Renal cortex interstitium (tissue), 15 donors: Measurements from ENCODE around the gene CAP1. TPM values are rescaled to one million over a fixed set of nuclear protein-coding genes. Genes with fewer than 3 reads are reported as not detected.
"Not testable (repeated sequence)": the region's sequence is repeated elsewhere in the genome, so short reads cannot be mapped to it uniquely, and the experiment has no call there.

Experiments used
- DNase-seq, 11 donors: peaks; one replicate each; pipeline ENCODE4 v3.0.0-alpha.2; 2013; ENCODE audit warnings: low read depth in 9 of 11, low spot score in 4 of 11; ENCODE audit errors: extremely low read depth in 1 of 11
- long read RNA-seq, 16 experiments: transcript quantifications; one replicate each; lab custom pipeline, GENCODE V29; 2026
- polyA plus RNA-seq, 3 donors: library from polyadenylated mRNA; unstranded; fragments of 120-200 nt; gene quantifications; one replicate each; pipeline ENCODE4 v1.2.1, GENCODE V29; 2013; ENCODE audit not compliant: insufficient read length in 3 of 3

CAP1 gene
- polyA plus RNA-seq, result 100 to 1,000 TPM; 169 to 193 (median 193) TPM
- long read RNA-seq, donor 1, transcript CAP1-206 (13 exons, 2,217 nt), result major isoform, 6 of 25 reads
- long read RNA-seq, donor 1, partial matches to known transcripts, result 5 of 25 reads
- long read RNA-seq, donor 1, other reads (novel, unspliced or antisense), result 5 of 25 reads
- long read RNA-seq, donor 2, partial matches to known transcripts, result 0 of 40 reads
- long read RNA-seq, donor 2, other reads (novel, unspliced or antisense), result 29 of 40 reads
- long read RNA-seq, donor 3, transcript CAP1-203 (13 exons, 3,105 nt), result minor isoform, 10 of 63 reads
- long read RNA-seq, donor 3, transcript CAP1-217 (5 exons, 856 nt), result minor isoform, 6 of 63 reads
- long read RNA-seq, donor 3, transcript CAP1-202 (13 exons, 1,496 nt), result minor isoform, 8 of 63 reads
- long read RNA-seq, donor 3, transcript CAP1-206 (13 exons, 2,217 nt), result major isoform, 19 of 63 reads
- long read RNA-seq, donor 3, partial matches to known transcripts, result 0 of 63 reads
- long read RNA-seq, donor 3, other reads (novel, unspliced or antisense), result 12 of 63 reads
- long read RNA-seq, donor 4, transcript CAP1-206 (13 exons, 2,217 nt), result major isoform, 7 of 264 reads
- long read RNA-seq, donor 4, transcript CAP1-217 (5 exons, 856 nt), result minor isoform, 5 of 264 reads
- long read RNA-seq, donor 4, transcript CAP1-202 (13 exons, 1,496 nt), result minor isoform, 6 of 264 reads
- long read RNA-seq, donor 4, partial matches to known transcripts, result 228 of 264 reads
- long read RNA-seq, donor 4, other reads (novel, unspliced or antisense), result 10 of 264 reads
- long read RNA-seq, donor 5, result 0 reads
- long read RNA-seq, donor 6, transcript CAP1-206 (13 exons, 2,217 nt), result major isoform, 7 of 66 reads
- long read RNA-seq, donor 6, partial matches to known transcripts, result 9 of 66 reads
- long read RNA-seq, donor 6, other reads (novel, unspliced or antisense), result 40 of 66 reads
- long read RNA-seq, donor 7, transcript CAP1-217 (5 exons, 856 nt), result minor isoform, 7 of 97 reads
- long read RNA-seq, donor 7, transcript CAP1-203 (13 exons, 3,105 nt), result major isoform, 9 of 97 reads
- long read RNA-seq, donor 7, transcript CAP1-206 (13 exons, 2,217 nt), result minor isoform, 6 of 97 reads
- long read RNA-seq, donor 7, partial matches to known transcripts, result 65 of 97 reads
- long read RNA-seq, donor 7, other reads (novel, unspliced or antisense), result 5 of 97 reads
- long read RNA-seq, donor 8, transcript CAP1-203 (13 exons, 3,105 nt), result minor isoform, 9 of 147 reads
- long read RNA-seq, donor 8, transcript CAP1-202 (13 exons, 1,496 nt), result minor isoform, 6 of 147 reads
- long read RNA-seq, donor 8, transcript CAP1-219 (2 exons, 744 nt), result minor isoform, 5 of 147 reads
- long read RNA-seq, donor 8, transcript CAP1-206 (13 exons, 2,217 nt), result major isoform, 24 of 147 reads
- long read RNA-seq, donor 8, partial matches to known transcripts, result 91 of 147 reads
- long read RNA-seq, donor 8, other reads (novel, unspliced or antisense), result 6 of 147 reads
- long read RNA-seq, donor 9, transcript CAP1-203 (13 exons, 3,105 nt), result minor isoform, 8 of 50 reads
- long read RNA-seq, donor 9, transcript CAP1-202 (13 exons, 1,496 nt), result minor isoform, 7 of 50 reads
- long read RNA-seq, donor 9, transcript CAP1-206 (13 exons, 2,217 nt), result major isoform, 12 of 50 reads
- long read RNA-seq, donor 9, partial matches to known transcripts, result 9 of 50 reads
- long read RNA-seq, donor 9, other reads (novel, unspliced or antisense), result 5 of 50 reads
- long read RNA-seq, donor 10, transcript CAP1-206 (13 exons, 2,217 nt), result major isoform, 8 of 22 reads
- long read RNA-seq, donor 10, transcript CAP1-203 (13 exons, 3,105 nt), result minor isoform, 6 of 22 reads
- long read RNA-seq, donor 10, partial matches to known transcripts, result 0 of 22 reads
- long read RNA-seq, donor 10, other reads (novel, unspliced or antisense), result 0 of 22 reads
- long read RNA-seq, donor 11, transcript CAP1-206 (13 exons, 2,217 nt), result minor isoform, 11 of 38 reads
- long read RNA-seq, donor 11, transcript CAP1-203 (13 exons, 3,105 nt), result major isoform, 12 of 38 reads
- long read RNA-seq, donor 11, transcript CAP1-202 (13 exons, 1,496 nt), result minor isoform, 8 of 38 reads
- long read RNA-seq, donor 11, partial matches to known transcripts, result 0 of 38 reads
- long read RNA-seq, donor 11, other reads (novel, unspliced or antisense), result 5 of 38 reads
- long read RNA-seq, donor 12, partial matches to known transcripts, result 0 of 9 reads
- long read RNA-seq, donor 12, other reads (novel, unspliced or antisense), result 0 of 9 reads
- long read RNA-seq, donor 13, transcript CAP1-202 (13 exons, 1,496 nt), result minor isoform, 6 of 172 reads
- long read RNA-seq, donor 13, transcript CAP1-217 (5 exons, 856 nt), result minor isoform, 6 of 172 reads
- long read RNA-seq, donor 13, transcript CAP1-203 (13 exons, 3,105 nt), result major isoform, 12 of 172 reads
- long read RNA-seq, donor 13, transcript CAP1-206 (13 exons, 2,217 nt), result major isoform, 12 of 172 reads
- long read RNA-seq, donor 13, partial matches to known transcripts, result 128 of 172 reads
- long read RNA-seq, donor 13, other reads (novel, unspliced or antisense), result 0 of 172 reads
- long read RNA-seq, donor 14, transcript CAP1-203 (13 exons, 3,105 nt), result major isoform, 8 of 26 reads
- long read RNA-seq, donor 14, partial matches to known transcripts, result 0 of 26 reads
- long read RNA-seq, donor 14, other reads (novel, unspliced or antisense), result 6 of 26 reads
- long read RNA-seq, donor 15, partial matches to known transcripts, result 11 of 20 reads
- long read RNA-seq, donor 15, other reads (novel, unspliced or antisense), result 0 of 20 reads
- long read RNA-seq, donor 16, transcript CAP1-202 (13 exons, 1,496 nt), result minor isoform, 18 of 179 reads
- long read RNA-seq, donor 16, transcript CAP1-206 (13 exons, 2,217 nt), result major isoform, 49 of 179 reads
- long read RNA-seq, donor 16, transcript CAP1-217 (5 exons, 856 nt), result minor isoform, 6 of 179 reads
- long read RNA-seq, donor 16, transcript CAP1-203 (13 exons, 3,105 nt), result minor isoform, 26 of 179 reads
- long read RNA-seq, donor 16, partial matches to known transcripts, result 54 of 179 reads
- long read RNA-seq, donor 16, other reads (novel, unspliced or antisense), result 18 of 179 reads

GRCh38 chr1:40040511-40041465 lies at the start of gene CAP1:
TSS of gene CAP1 (plus strand) at chr1:40040729. CDS start at chr1:40059347, 18,618 bp downstream.
- peak; percentile 94 to 100 (median 99) for DNase-seq

GRCh38 chr1:39992234-39992633 lies 48.3 kb upstream of the CAP1 start:
- DNase-seq, result no peak

GRCh38 chr1:39992888-39993287 lies 47.6 kb upstream of the CAP1 start:
- DNase-seq, result no peak

GRCh38 chr1:39995973-39996393 lies 44.5 kb upstream of the CAP1 start:
- DNase-seq, result no peak

- DNase-seq, result no peak
Measured at GRCh38 chr1:39996396-39997004, 44.0 kb upstream of the CAP1 start.

- no peak for DNase-seq
Measured at GRCh38 chr1:40001456-40001855, 39.1 kb upstream of the CAP1 start.

- DNase-seq, result no peak
Measured at GRCh38 chr1:40003156-40004093, 37.1 kb upstream of the CAP1 start.

GRCh38 chr1:40004857-40005256 lies 35.7 kb upstream of the CAP1 start:
- DNase-seq, result no peak

- DNase-seq, result not testable (repeated sequence)
Measured at GRCh38 chr1:40007481-40008034, 33.0 kb upstream of the CAP1 start.

GRCh38 chr1:40011198-40011597 lies 29.3 kb upstream of the CAP1 start:
- DNase-seq, result no peak

GRCh38 chr1:40014253-40014706 lies 26.2 kb upstream of the CAP1 start:
- DNase-seq, result no peak

GRCh38 chr1:40014812-40015594 lies 25.5 kb upstream of the CAP1 start:
- DNase-seq, result no peak
